ENCODE measurements around the gene TBC1D22A. TPM values are rescaled to one million over a fixed set of nuclear protein-coding genes. Genes with fewer than 3 reads are reported as not detected.

Gene TBC1D22A
- polyA plus RNA-seq, 1 of the 3 experiments (the other 2 are of a cell fraction): 16.5 TPM

GRCh38 chr22:46851311-46851710 is 88.9 kb downstream of the TBC1D22A start:
- WGBS (ENCODE audit: low lambda C conversion rate): 96% methylated on average over 4 of the region's 9 CpGs
- peaks cover 0 to 11% of the 10 kb centered on the region in 2 experiments; a peak in 1 of 4 replicates for H3K4me1 ChIP-seq (ENCODE audit: control insufficient read depth in 1 of 2, insufficient read depth in 2 of 2, low read depth in 1 of 2, low read length in 1 of 2)
- DNase-seq: no peak
- H3K4me2 ChIP-seq: no peak overlapping the region
- TF ChIP-seq ELF1 (IDR thresholded peaks at IDR 0.05) (no peak), SIN3A (IDR thresholded peaks at IDR 0.05; ENCODE audit: borderline replicate concordance, low read depth, low read length) (no peak), FOXJ3 (CRISPR knock-in tag; IDR thresholded peaks at IDR 0.05) (no peak), CHD2 (IDR thresholded peaks at IDR 0.05; ENCODE audit: low read length, partially characterized antibody) (no peak), JUND (IDR thresholded peaks at IDR 0.05) (no peak), MAX (IDR thresholded peaks at IDR 0.05; ENCODE audit: low read depth) (no peak), FOXM1 (IDR thresholded peaks at IDR 0.05; ENCODE audit: low read depth) (no peak), POLR2AphosphoS5 (IDR thresholded peaks at IDR 0.05; ENCODE audit: low read depth, low read length) (no peak), GABPA (IDR thresholded peaks at IDR 0.05; ENCODE audit: low read depth) (no peak), MEF2A (IDR thresholded peaks at IDR 0.05; ENCODE audit: borderline replicate concordance, low read depth) (no peak), TAF1 (IDR thresholded peaks at IDR 0.05; ENCODE audit: borderline replicate concordance, low read depth, low read length) (no peak), YY1 (IDR thresholded peaks at IDR 0.05; ENCODE audit: low read depth) (no peak), IRF3 (IDR thresholded peaks at IDR 0.05; ENCODE audit: low read depth, low read length) (no peak), NRF1 (IDR thresholded peaks at IDR 0.05; ENCODE audit: low read depth, low read length) (no peak), PBX3 (IDR thresholded peaks at IDR 0.05) (no peak)
- no peaks in the 10 kb centered on the region for H3K27me3 ChIP-seq (ENCODE audit: insufficient read depth)
- H3K27ac ChIP-seq (ENCODE audit: low read depth in 2 of 2, low read length in 1 of 2): no peak overlapping the region
- H3K9me3 ChIP-seq: no peaks in the 10 kb centered on the region
- H3K9ac ChIP-seq: no peak overlapping the region
- ChIA-PET CTCF (no interaction called here), POLR2A (no interaction called here)
- H3F3A ChIP-seq (replicated peaks; ENCODE audit: insufficient read depth): no peaks in the 10 kb centered on the region
- no peaks in the 10 kb centered on the region for H3K9me2 ChIP-seq
- H3K36me3 ChIP-seq (replicated peaks in 1 of 2; ENCODE audit: control insufficient read depth in 1 of 2, insufficient read depth in 2 of 2, low read length in 1 of 2): peaks cover 0 to 8% of the 10 kb centered on the region in 2 experiments
- peaks cover 12% of the 10 kb centered on the region for H4K20me1 ChIP-seq (ENCODE audit: insufficient read depth)
- peaks cover 16% of the 10 kb centered on the region; the same call in 1 of the 2 replicates for H3K79me2 ChIP-seq (ENCODE audit: insufficient read depth)
- H3K4me3 ChIP-seq (ENCODE audit: low read depth in 2 of 2, low read length in 1 of 2): no peak overlapping the region
- H2AFZ ChIP-seq (ENCODE audit: low read depth): no peak overlapping the region

- H3K79me2 ChIP-seq (ENCODE audit: insufficient read depth): peaks cover 16% of the 10 kb centered on the region; the same call in 1 of the 2 replicates
- H3K9ac ChIP-seq: no peak overlapping the region
- ChIA-PET POLR2A (interaction anchor here (0.5 kb wide), 1 partner anchor 122 kb away, joined by 3 read pairs; no protein-coding TSS in a partner anchor), CTCF (interaction anchor here (0.8 kb wide), 1 partner anchor 87 kb away, joined by 3 read pairs; no protein-coding TSS in a partner anchor)
- H4K20me1 ChIP-seq (ENCODE audit: insufficient read depth): peaks cover 12% of the 10 kb centered on the region
- no peak for DNase-seq
- no peaks in the 10 kb centered on the region for H3K9me3 ChIP-seq
- WGBS (ENCODE audit: low lambda C conversion rate): 95% methylated on average over 3 of the region's 9 CpGs
- no peaks in the 10 kb centered on the region for H3K27me3 ChIP-seq (ENCODE audit: insufficient read depth)
- no peak overlapping the region for H3K27ac ChIP-seq (ENCODE audit: low read depth in 2 of 2, low read length in 1 of 2)
- no peak for TF ChIP-seq USF2 (IDR thresholded peaks at IDR 0.05; ENCODE audit: borderline replicate concordance, low read depth, low read length)
- no peak for TF ChIP-seq MEF2A (IDR thresholded peaks at IDR 0.05; ENCODE audit: borderline replicate concordance, low read depth)
- TF ChIP-seq EP300 (IDR thresholded peaks at IDR 0.05; ENCODE audit: borderline replicate concordance in 1 of 2, low read depth in 1 of 2, low read length in 1 of 2): no peak
- no peak for TF ChIP-seq CHD2 (IDR thresholded peaks at IDR 0.05; ENCODE audit: low read length, partially characterized antibody)
- TF ChIP-seq TCF12 (IDR thresholded peaks at IDR 0.05): no peak
- TF ChIP-seq CTCF (IDR thresholded peaks at IDR 0.05): no peak
- no peak overlapping the region for H3K4me3 ChIP-seq (ENCODE audit: low read depth in 2 of 2, low read length in 1 of 2)
- peaks cover 0 to 11% of the 10 kb centered on the region in 2 experiments; a peak in 1 of 4 replicates for H3K4me1 ChIP-seq (ENCODE audit: control insufficient read depth in 1 of 2, insufficient read depth in 2 of 2, low read depth in 1 of 2, low read length in 1 of 2)
- no peak overlapping the region for H2AFZ ChIP-seq (ENCODE audit: low read depth)
- H3F3A ChIP-seq (replicated peaks; ENCODE audit: insufficient read depth): no peaks in the 10 kb centered on the region
- no peak overlapping the region for H3K4me2 ChIP-seq
- peaks cover 0 to 4% of the 10 kb centered on the region in 2 experiments for H3K36me3 ChIP-seq (replicated peaks in 1 of 2; ENCODE audit: control insufficient read depth in 1 of 2, insufficient read depth in 2 of 2, low read length in 1 of 2)
- H3K9me2 ChIP-seq: no peaks in the 10 kb centered on the region
Measured at GRCh38 chr22:46851941-46852340, 89.5 kb downstream of the TBC1D22A start.
